ENCODE results near the gene CFD. TPM values are rescaled to one million over a fixed set of nuclear protein-coding genes. Genes with fewer than 3 reads are reported as not detected.

The CFD gene
- total RNA-seq, 2 experiments from 2014 or later, result 0.35 TPM; not detected in 1

GRCh38 chr19:873084-873483, 13.6 kb downstream of the CFD start:
- POLR2A ChIA-PET, result interaction anchor here (0.6 kb wide), 1 partner anchor 19 kb away, joined by 3 read pairs; no protein-coding TSS in a partner anchor
- Histone ChIP-seq H3K36me3 (ENCODE audit: insufficient read depth, low read length) (peaks cover 31% of the 10 kb centered on the region; the same call in 1 of the 2 replicates), H3K79me2 (ENCODE audit: insufficient read depth, low read depth, low read length) (no peaks in the 10 kb centered on the region), H3K9me3 (ENCODE audit: low read length) (no peaks in the 10 kb centered on the region), H2AFZ (ENCODE audit: low read length) (no peak overlapping the region), H3K4me3 (ENCODE audit: low read depth, low read length, poor library complexity, severe bottlenecking) (peak overlapping the region; percentile 47), H3K4me1 (ENCODE audit: insufficient read depth, low read length, poor library complexity, severe bottlenecking) (peaks cover 9% of the 10 kb centered on the region), H4K20me1 (ENCODE audit: insufficient read depth, low read length) (no peaks in the 10 kb centered on the region), H3K27ac (ENCODE audit: low read depth, low read length, poor library complexity, severe bottlenecking) (peak overlapping the region; percentile 63), H3K9me2 (ENCODE audit: insufficient read depth, low read length) (no peaks in the 10 kb centered on the region), H3K4me2 (ENCODE audit: low read length) (no peak overlapping the region)
- CTCF ChIA-PET (ENCODE audit: unreplicated experiment), result no interaction called here
- BruUV-seq (replicated peaks), result no TSS peak
- peak; percentile 94 for DNase-seq (ENCODE audit: low spot score)
- no peak for TF ChIP-seq EZH2phosphoT487 (IDR thresholded peaks at IDR 0.05; ENCODE audit: borderline replicate concordance, low read depth, low read length)
- TF ChIP-seq, protein P1, sequence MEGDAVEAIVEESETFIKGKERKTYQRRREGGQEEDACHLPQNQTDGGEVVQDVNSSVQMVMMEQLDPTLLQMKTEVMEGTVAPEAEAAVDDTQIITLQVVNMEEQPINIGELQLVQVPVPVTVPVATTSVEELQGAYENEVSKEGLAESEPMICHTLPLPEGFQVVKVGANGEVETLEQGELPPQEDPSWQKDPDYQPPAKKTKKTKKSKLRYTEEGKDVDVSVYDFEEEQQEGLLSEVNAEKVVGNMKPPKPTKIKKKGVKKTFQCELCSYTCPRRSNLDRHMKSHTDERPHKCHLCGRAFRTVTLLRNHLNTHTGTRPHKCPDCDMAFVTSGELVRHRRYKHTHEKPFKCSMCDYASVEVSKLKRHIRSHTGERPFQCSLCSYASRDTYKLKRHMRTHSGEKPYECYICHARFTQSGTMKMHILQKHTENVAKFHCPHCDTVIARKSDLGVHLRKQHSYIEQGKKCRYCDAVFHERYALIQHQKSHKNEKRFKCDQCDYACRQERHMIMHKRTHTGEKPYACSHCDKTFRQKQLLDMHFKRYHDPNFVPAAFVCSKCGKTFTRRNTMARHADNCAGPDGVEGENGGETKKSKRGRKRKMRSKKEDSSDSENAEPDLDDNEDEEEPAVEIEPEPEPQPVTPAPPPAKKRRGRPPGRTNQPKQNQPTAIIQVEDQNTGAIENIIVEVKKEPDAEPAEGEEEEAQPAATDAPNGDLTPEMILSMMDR (conservative IDR thresholded peaks at IDR 0.05; ENCODE audit: low read length), result no peak
- intact Hi-C loops (cut with micrococcal nuclease; ENCODE audit: unreplicated experiment), result loop anchor here (2.0 kb wide), 1 partner anchor 20 kb away; the partner anchor contains the start of genes MED16 and RNU6-9

DNA sequence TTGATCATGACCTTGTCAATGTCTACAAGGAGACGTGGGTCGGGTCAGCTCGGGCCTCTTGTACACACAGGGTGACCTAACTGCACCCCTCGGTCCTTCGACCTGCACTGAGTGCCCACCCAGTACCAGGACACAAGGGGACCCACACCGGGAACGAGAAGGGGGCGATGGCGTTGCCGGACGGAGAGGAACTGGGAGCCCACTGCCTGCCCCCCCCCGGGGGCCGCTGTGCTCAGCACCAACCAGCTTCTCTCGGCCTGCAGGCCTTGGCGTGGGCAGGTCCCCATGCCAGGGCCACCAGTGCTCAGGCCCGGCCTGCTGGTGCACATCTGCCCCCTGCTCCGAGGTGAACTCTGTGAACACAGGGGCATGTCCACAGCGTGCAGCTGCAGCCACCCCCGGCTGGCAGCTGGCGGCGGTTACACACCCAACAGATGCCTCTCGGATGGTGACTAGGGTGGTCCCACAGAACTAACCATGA, 14.1 kb downstream of the CFD start:
- Histone ChIP-seq H4K20me1 (ENCODE audit: insufficient read depth, low read length) (no peaks in the 10 kb centered on the region), H3K4me2 (ENCODE audit: low read length) (no peak overlapping the region), H3K4me3 (ENCODE audit: low read depth, low read length, poor library complexity, severe bottlenecking) (no peak overlapping the region), H3K79me2 (ENCODE audit: insufficient read depth, low read depth, low read length) (no peaks in the 10 kb centered on the region), H3K4me1 (ENCODE audit: insufficient read depth, low read length, poor library complexity, severe bottlenecking) (peaks cover 9% of the 10 kb centered on the region), H2AFZ (ENCODE audit: low read length) (no peak overlapping the region), H3K9me2 (ENCODE audit: insufficient read depth, low read length) (no peaks in the 10 kb centered on the region), H3K36me3 (ENCODE audit: insufficient read depth, low read length) (peaks cover 31% of the 10 kb centered on the region; the same call in 1 of the 2 replicates), H3K9me3 (ENCODE audit: low read length) (no peaks in the 10 kb centered on the region), H3K27ac (ENCODE audit: low read depth, low read length, poor library complexity, severe bottlenecking) (no peak overlapping the region)
- CTCF ChIA-PET (ENCODE audit: unreplicated experiment), result no interaction called here
- BruUV-seq (replicated peaks), result no TSS peak
- intact Hi-C loops (cut with micrococcal nuclease; ENCODE audit: unreplicated experiment), result loop anchor here (2.0 kb wide), 1 partner anchor 19 kb away; the partner anchor contains the start of genes MED16 and RNU6-9
- POLR2A ChIA-PET, result no interaction called here
- DNase-seq (ENCODE audit: low spot score), result no peak
- TF ChIP-seq EZH2phosphoT487 (IDR thresholded peaks at IDR 0.05; ENCODE audit: borderline replicate concordance, low read depth, low read length), result no peak
- TF ChIP-seq, protein P1 (conservative IDR thresholded peaks at IDR 0.05; ENCODE audit: low read length), result no peak

DNA sequence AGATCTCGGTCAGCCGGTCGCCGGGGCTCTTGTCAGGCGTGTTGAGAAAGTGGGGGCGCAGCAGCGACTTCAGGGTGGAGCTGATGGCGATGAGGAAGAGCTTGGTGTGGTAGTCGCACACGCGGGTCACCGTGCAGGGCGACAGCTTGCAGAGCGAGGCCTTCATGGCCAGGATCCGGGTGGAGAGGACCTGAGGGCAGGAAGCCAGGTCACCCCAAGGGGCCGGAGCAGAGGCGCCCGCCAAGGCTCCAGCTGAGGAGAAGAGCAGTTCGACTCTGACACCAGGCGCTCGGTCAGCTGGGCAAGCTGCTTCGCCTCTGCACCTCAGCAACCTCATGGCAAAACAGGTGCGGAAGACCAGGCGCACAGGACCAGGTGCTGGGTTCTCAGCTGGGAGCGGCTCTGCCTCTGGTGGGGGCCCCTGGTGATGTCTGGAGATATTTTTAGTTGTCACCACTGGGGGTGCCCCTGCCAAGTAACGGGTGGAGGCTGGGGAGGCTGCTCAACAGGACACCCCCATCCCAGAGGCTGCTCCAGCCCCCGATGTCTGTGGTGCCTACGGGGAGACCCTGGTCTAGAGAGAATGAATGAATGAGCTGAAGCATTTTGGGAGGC, 15.9 kb downstream of the CFD start:
- POLR2A ChIA-PET, result no interaction called here

More for the DNA sequence above, 15.9 kb downstream of the CFD start:
- Histone ChIP-seq H3K4me2 (ENCODE audit: low read length) (no peak overlapping the region), H3K9me2 (ENCODE audit: insufficient read depth, low read length) (no peaks in the 10 kb centered on the region), H3K4me3 (ENCODE audit: low read depth, low read length, poor library complexity, severe bottlenecking) (no peak overlapping the region), H2AFZ (ENCODE audit: low read length) (no peak overlapping the region), H3K36me3 (ENCODE audit: insufficient read depth, low read length) (peaks cover 21% of the 10 kb centered on the region; the same call in 1 of the 2 replicates), H3K79me2 (ENCODE audit: insufficient read depth, low read depth, low read length) (no peaks in the 10 kb centered on the region), H3K27ac (ENCODE audit: low read depth, low read length, poor library complexity, severe bottlenecking) (no peak overlapping the region), H4K20me1 (ENCODE audit: insufficient read depth, low read length) (no peaks in the 10 kb centered on the region), H3K9me3 (ENCODE audit: low read length) (no peaks in the 10 kb centered on the region), H3K4me1 (ENCODE audit: insufficient read depth, low read length, poor library complexity, severe bottlenecking) (peaks cover 9% of the 10 kb centered on the region)
- DNase-seq (ENCODE audit: low spot score), result no peak
- no TSS peak for BruUV-seq (replicated peaks)
- CTCF ChIA-PET (ENCODE audit: unreplicated experiment), result no interaction called here
- no peak for TF ChIP-seq EZH2phosphoT487 (IDR thresholded peaks at IDR 0.05; ENCODE audit: borderline replicate concordance, low read depth, low read length)
- TF ChIP-seq, protein P1 (conservative IDR thresholded peaks at IDR 0.05; ENCODE audit: low read length), result no peak
- intact Hi-C loops (cut with micrococcal nuclease; ENCODE audit: unreplicated experiment), result no loop called here
